ENCODE results near the gene RGS13.

RGS13 gene, protein sequence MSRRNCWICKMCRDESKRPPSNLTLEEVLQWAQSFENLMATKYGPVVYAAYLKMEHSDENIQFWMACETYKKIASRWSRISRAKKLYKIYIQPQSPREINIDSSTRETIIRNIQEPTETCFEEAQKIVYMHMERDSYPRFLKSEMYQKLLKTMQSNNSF

GRCh38 chr1:192635939-192636338, at the start of gene RGS13:
RGS13 (plus strand) TSS chr1:192636147; CDS start chr1:192644335, 8,188 bp downstream.
- DNase-seq, result no peak

GRCh38 chr1:192587386-192588266, 48.3 kb upstream of the RGS13 start:
- no peak for DNase-seq

DNA sequence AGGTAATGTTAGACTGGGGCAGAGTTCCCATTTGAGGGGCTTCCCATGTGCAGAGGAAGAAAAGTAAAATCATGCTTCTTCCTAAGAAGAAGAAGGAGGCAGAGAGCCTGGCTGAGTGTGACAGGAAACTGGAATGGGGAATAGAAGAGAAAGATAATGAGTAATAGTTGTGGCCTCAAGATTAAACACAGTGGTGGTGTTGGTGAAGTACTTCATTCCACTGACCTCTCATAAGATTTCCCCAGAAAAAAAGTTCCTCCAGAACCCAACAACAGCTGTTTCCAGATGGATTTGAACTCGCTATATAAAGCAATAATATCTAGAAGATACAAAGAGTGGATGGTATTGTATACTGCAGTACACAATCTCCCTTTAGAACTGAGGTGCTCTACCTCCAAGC, 47.4 kb upstream of the RGS13 start:
- DNase-seq, result no peak

GRCh38 chr1:192589813-192590212, 46.1 kb upstream of the RGS13 start:
- DNase-seq, result no peak

GRCh38 chr1:192592517-192592916, 43.4 kb upstream of the RGS13 start:
- DNase-seq, result no peak

- no peak for DNase-seq
These were observed 42.8 kb upstream of the RGS13 start for GRCh38 chr1:192592981-192593708.

DNA sequence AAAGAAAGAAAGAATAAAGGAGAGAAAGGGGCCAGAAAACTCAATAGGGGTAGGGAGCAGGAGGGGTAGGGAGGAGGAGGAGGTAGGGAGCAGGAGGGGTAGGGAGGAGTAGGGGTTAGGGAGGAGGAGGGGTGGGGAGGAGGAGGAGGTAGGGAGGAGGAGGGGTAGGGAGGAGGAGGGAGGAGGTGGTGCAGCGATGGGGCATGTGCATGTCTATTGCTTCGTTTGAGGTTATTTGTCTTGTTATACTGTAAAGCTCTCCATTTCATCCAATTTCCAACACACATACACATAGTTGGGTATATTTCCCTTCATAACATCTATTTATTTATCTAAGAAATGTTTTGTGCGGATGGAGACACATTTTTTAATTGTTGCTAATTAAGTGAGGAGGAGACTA, 40.6 kb upstream of the RGS13 start:
- no peak for DNase-seq

GRCh38 chr1:192598589-192598988, 37.4 kb upstream of the RGS13 start:
- no peak for DNase-seq

GRCh38 chr1:192600275-192600674, 35.7 kb upstream of the RGS13 start:
- no peak for DNase-seq

GRCh38 chr1:192601143-192601542, 34.8 kb upstream of the RGS13 start:
- DNase-seq, result no peak

GRCh38 chr1:192601567-192601966, 34.4 kb upstream of the RGS13 start:
- no peak for DNase-seq

DNA sequence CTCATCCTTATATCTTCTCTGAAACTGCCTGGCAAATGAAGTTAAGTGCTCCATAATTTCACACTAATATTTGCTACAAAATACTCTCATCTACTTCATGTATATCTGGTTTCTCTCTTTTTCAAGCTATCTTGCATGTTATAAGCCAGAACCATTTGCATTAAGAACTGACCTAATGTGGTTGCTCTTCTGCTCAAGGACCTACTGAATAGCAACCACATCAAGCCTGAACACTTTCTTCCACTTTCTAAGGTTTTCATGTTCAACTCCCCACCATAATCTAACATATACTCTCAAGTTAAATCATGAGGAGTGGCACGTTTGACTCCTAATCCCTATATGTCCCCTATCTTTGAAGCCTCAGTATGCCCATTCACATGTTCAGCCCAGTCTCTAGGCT, 33.2 kb upstream of the RGS13 start:
- no peak for DNase-seq

DNA sequence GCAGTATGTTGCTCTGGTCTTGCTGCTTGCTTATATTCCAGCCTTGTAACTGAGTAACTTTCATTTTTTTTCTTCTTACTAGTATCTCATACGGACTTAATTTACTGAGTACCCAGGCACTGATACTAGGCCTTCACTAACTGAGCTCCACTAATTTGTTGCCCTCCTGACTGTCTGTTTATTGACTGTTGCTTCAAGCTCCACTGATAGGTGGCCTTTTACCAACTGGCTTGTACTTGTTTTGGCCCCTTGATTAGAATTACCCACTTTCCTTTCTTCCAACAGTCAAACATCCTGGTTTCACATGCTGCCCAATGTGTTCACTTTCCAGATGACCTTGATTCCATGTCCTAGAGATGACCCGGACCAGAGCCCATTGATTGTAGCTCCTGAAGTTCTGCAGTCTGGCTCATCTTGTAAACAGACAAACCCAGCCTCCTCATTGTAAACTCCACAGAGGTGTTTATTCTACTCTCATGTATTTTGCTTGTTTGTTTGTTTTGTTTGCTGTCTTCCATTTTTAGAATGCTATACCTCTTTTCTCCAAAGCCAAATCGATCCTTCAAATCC, 32.6 kb upstream of the RGS13 start:
- no peak for DNase-seq

- peak in 1 of 2 donors; percentile 35 for DNase-seq
These were observed 30.8 kb upstream of the RGS13 start for GRCh38 chr1:192604979-192605620.

DNA sequence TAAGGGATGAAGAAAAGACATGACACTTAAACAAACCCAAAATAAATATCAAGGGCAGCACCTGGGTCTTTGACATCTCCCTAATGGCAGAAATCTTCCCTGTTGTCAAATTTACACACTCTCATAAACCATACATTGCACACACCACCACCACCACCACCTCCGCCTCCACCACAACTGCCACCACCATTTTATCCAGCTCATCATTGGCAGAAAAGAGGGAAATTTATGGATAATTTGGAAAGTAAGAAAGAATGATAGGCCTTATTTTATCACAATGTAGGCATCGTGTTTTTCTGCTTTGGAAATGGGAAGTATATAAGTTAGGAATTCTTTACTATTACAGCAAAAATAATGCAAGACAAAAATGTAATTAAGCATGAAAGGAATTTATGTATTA, 27.3 kb upstream of the RGS13 start:
- no peak for DNase-seq

GRCh38 chr1:192609110-192610079, 26.6 kb upstream of the RGS13 start:
- peak; percentile 85 to 88 for DNase-seq

DNA sequence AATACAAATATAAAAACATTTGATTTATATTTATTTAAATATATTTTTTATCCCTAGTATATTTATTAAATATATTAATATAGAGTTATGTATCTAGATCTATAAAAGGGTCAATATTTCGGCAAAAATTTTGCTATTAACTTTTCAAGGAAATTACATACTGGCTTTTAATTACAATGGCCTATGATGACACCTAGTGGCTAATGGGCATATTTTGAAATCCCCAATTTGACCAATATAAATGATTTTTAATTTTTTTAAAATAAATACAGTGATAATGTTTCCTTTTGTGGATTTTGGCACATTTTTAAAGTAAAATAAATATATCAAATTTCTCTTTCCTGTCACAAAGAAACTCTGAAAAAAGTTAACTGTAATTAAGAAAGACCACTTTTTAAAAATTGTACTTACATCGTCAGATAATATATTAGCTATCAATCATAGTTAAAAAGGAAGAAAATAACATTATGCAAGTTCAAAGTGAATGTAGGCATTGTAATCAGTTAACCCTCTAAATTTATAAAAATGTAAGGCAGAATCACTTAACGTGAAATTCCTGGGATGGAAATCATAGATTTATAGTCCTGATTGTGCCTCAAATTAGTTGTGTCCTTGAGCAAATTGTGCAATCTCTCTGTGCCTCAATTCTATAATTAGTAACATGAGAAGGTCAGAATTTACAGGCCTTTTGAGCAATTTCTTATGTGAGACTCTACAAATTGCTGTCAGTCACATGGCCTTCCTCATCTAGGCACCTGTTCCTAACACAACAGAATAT, 25.6 kb upstream of the RGS13 start:
- DNase-seq, result peak in 1 of 2 donors; percentile 65

GRCh38 chr1:192615055-192615454, 20.9 kb upstream of the RGS13 start:
- no peak for DNase-seq

GRCh38 chr1:192620071-192620635, 15.8 kb upstream of the RGS13 start:
- DNase-seq, result no peak

Data from CD4-positive, alpha-beta T cell treated with Interferon alpha-2 for 1 hour (primary cell).